ENCODE data around the gene SNRPA.

Gene SNRPA

DNA sequence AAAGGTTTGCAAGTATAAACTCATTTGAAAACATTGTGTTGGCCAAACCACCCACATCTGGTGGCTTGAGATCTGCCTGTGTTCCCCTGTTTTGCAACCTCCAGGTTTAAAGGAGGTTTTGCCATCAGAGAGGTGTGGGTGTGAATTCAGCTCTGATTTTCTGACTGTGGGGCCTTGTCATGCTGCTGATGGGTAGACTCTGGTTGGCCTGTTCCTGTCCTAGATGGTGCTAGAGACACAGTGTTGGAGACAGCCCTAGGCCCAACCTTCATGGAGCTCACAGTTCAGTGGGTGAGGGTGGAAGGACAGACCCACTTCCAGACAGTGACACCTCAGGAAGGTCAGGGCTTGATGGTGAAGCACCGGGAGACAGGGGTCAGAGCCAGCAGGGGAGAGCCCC lies 34.5 kb downstream of the SNRPA start:
- Histone ChIP-seq H3K36me3 (peaks cover 0 to 86% (median 15%) of the 10 kb centered on the region in 11 experiments; a peak in 13 of 22 replicates), H3K9ac (no peak overlapping the region), H3K4me3 (no peak overlapping the region), H3K4me1 (peaks cover 0 to 11% (median 6%) of the 10 kb centered on the region in 10 experiments; a peak in 8 of 20 replicates), H4K20me1 (no peaks in the 10 kb centered on the region), H3K4me2 (no peak overlapping the region), H3K27ac (no peak overlapping the region), H3K9me3 (replicated peaks in 1 of 11) (no peaks in the 10 kb centered on the region), H3K27me3 (no peaks in the 10 kb centered on the region)
- no peak for TF ChIP-seq Cebpa-rat (IDR thresholded peaks at IDR 0.05)

DNA sequence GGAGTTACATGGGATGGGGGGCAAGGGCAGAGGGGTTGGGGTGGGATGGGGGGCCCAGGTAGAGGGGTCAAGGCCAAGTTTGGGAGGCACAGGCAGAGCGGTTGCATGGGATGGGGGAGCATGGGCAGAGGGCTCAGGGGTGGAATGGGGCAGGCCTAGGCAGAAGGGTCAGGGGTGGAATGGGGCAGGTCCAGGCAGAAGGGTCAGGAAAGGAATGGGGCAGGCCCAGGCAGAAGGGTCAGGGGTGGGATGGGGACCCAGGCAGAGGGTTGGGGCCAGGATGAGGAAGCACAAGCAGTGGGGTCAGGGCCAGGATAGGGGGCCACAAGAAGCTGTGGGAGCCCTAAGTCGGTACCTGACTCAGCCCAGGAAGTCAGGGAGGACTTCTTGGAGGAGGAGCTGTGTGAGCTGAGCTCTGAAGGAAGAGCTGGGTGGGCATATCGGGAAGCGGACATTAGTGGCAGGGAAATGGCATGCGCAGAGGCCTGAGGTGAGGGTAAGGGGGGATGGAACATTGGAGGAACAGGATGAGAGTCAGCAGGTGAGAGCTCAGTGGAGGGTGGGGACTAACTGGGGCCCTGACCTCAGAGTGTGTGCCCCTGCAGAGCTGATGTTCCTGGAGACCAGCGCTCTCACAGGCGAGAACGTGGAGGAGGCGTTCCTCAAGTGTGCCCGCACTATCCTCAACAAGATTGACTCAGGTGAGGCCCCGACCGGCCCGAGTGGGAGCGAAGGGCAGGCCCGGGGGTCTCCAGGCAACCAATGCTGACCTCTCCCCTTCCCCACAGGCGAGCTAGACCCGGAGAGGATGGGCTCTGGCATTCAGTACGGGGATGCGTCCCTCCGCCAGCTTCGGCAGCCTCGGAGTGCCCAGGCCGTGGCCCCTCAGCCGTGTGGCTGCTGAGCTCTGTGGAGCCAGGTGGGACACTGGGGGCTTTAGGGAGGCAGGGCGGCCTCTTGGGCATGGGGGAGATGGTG lies 35.3 kb downstream of the SNRPA start:
- Histone ChIP-seq H3K36me3 (peaks cover 0 to 91% (median 15%) of the 10 kb centered on the region in 11 experiments; a peak in 15 of 22 replicates), H3K27ac (no peak overlapping the region), H3K4me2 (no peak overlapping the region), H3K9me3 (replicated peaks in 1 of 11) (no peaks in the 10 kb centered on the region), H3K4me1 (peaks cover 0 to 10% (median 3%) of the 10 kb centered on the region in 10 experiments; a peak in 12 of 20 replicates), H3K9ac (no peak overlapping the region), H3K4me3 (no peak overlapping the region), H3K27me3 (no peaks in the 10 kb centered on the region), H4K20me1 (0 out of 22 replicates have a peak, but pooled peaks cover 0 to 1% (median 0%) of the 10 kb centered on the region in 11 experiments)
- TF ChIP-seq Cebpa-rat (IDR thresholded peaks at IDR 0.05) = no peak

DNA sequence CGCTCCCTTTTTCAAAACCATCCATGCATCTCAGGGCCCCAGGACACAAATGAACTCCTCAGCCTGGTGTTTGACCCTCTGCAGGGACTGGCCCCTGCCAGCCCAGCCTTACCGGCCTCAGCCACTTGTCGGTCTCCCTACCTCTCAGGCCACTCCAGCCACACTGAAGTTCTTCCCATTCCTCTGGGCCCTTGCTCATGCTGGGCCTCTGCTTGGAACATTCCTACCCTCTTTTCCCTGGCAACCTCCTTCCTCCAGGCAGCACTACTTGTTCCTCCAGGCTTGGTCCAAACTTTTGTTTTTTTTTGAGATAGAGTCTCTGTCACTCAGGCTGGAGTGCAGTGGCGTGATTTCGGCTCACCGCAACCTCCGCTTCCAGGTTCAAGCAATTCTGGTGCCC lies 40.3 kb downstream of the SNRPA start:
- Histone ChIP-seq H3K27ac (no peak overlapping the region), H3K4me2 (peak overlapping the region in 3 of 11 experiments; percentile 13 to 22 (median 20); a peak in 6 of 22 replicates), H3K36me3 (peaks cover 0 to 75% (median 18%) of the 10 kb centered on the region in 11 experiments; a peak in 16 of 22 replicates), H4K20me1 (0 out of 22 replicates have a peak, but pooled peaks cover 0 to 4% (median 0%) of the 10 kb centered on the region in 11 experiments), H3K9ac (0 out of 22 replicates have a peak overlapping the region, but pooled peaks of 1 of the 11 experiments have one; percentile 29), H3K4me3 (no peak overlapping the region), H3K9me3 (replicated peaks in 1 of 11) (no peaks in the 10 kb centered on the region), H3K4me1 (peaks cover 0 to 26% (median 16%) of the 10 kb centered on the region in 10 experiments; a peak in 14 of 20 replicates), H3K27me3 (no peaks in the 10 kb centered on the region)
- TF ChIP-seq Cebpa-rat (IDR thresholded peaks at IDR 0.05) = no peak

DNA sequence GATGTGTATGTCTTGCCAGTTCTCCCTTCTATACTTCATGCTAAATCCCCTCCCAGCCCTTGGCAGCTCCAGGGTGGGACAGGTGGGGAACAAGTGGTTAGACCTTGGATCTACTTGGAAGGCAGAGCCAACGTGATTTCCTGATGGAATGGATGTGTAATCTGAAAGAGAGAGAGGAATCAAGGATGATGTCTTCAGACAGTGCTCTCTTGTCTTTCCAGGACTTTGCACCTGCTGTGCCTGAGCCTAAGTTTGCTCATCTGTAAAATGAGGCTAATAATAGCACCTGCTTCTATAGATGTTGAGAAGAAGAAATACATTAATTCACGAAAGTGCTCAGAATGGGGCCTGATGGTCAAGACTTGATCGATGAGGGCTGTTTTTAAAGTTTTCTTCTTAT lies 41.0 kb downstream of the SNRPA start:
- peak overlapping the region in 6 of 11 experiments; percentile 13 to 40 (median 22); a peak in 10 of 22 replicates for H3K4me2 ChIP-seq
- H3K27me3 ChIP-seq = no peaks in the 10 kb centered on the region
- no peak overlapping the region for H3K4me3 ChIP-seq
- H4K20me1 ChIP-seq = 0 out of 22 replicates have a peak, but pooled peaks cover 0 to 4% (median 0%) of the 10 kb centered on the region in 11 experiments
- TF ChIP-seq Cebpa-rat (IDR thresholded peaks at IDR 0.05) = no peak
- no peaks in the 10 kb centered on the region for H3K9me3 ChIP-seq (replicated peaks in 1 of 11)
- peaks cover 0 to 73% (median 19%) of the 10 kb centered on the region in 11 experiments; a peak in 14 of 22 replicates for H3K36me3 ChIP-seq
- H3K9ac ChIP-seq = peak overlapping the region in 2 of 11 experiments; percentile 10 to 13; a peak in 2 of 22 replicates
- H3K27ac ChIP-seq = no peak overlapping the region
- H3K4me1 ChIP-seq = peaks cover 2 to 30% (median 17%) of the 10 kb centered on the region in 10 experiments; a peak in 18 of 20 replicates

DNA sequence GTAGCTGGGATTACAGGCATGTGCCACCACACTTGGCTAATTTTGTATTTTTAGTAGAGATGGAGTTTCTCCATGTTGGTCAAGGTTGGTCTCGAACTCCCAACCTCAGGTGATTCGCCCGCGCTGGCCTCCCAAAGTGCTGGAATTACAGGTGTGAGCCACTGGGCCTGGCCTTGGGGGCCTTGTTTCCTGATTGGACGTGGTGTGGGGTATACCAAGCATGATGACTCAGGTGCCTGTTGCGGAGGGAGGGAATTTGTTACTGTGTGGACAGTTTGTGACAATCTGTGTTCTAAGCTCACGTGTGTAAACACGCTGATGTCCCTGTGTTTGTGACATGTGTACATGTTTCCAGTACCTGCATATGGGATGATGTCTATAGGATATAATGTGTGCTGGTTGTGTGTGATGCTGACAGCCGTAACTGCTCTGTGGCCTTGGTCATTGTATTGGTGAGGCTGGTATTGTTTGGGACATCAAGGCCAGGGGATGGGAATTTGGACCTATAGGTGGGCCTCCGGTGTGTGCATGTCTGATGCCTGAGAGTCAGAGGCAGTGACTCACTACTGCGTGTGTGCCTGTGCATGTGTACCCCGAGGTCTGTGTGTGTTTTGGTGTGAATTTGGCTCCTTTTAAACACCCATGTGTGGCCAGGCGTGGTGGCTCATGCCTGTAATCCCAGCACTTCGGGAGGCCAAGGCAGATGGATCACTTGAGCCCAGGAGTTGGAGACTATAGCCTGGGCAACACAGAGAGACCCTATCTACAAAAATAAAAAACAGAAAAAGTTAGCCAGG lies 46.4 kb downstream of the SNRPA start:
- peak overlapping the region; percentile 45 to 100 (median 63); a peak in 12 of 20 replicates for H3K4me3 ChIP-seq
- no peaks in the 10 kb centered on the region for H3K27me3 ChIP-seq
- peaks cover 36 to 49% (median 42%) of the 10 kb centered on the region in 10 experiments for H3K4me1 ChIP-seq
- peak overlapping the region; percentile 69 to 93 (median 82) for H3K4me2 ChIP-seq
- H3K9ac ChIP-seq = peak overlapping the region; percentile 72 to 97 (median 81)
- H3K36me3 ChIP-seq = peaks cover 13 to 48% (median 21%) of the 10 kb centered on the region in 11 experiments
- no peak for TF ChIP-seq Cebpa-rat (IDR thresholded peaks at IDR 0.05)
- H4K20me1 ChIP-seq = peaks cover 25 to 31% (median 28%) of the 10 kb centered on the region in 11 experiments
- no peaks in the 10 kb centered on the region for H3K9me3 ChIP-seq (replicated peaks in 1 of 11)
- H3K27ac ChIP-seq = peak overlapping the region; percentile 65 to 95 (median 90); a peak in 21 of 22 replicates

DNA sequence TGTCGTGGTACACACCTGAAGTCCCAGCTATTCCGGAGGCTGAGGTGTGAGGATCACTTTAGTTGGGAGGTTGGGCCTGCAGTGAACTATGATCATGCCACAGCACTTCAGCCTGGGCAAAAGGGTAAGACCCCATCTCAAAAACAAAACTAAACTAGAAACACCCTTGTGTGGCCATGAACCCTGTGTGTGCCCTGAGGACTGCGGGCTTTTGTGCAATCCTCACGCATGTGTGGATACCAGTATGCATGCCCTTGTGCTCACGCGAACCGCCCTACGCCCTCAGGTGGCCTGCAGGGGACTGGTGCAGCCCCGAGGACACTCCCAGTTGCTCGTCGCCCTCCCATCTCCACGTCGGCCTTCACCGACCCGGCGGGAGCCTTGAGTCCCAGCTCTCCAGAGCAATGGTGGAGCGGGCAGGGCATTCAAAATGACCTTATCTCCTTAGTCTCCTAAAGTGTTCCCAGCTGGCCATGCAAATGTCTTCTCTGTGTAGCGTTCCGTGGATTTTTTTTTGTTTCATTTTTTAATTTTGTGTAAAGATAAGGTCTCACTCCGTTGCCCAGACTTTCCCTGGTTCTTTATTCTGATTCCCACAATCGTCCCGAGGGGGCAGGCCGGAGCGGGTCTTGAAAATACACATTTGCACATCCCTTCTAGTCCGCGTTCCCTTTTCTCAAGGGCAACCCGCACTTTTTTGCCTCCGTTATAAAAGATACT lies 47.1 kb downstream of the SNRPA start:
- H3K4me2 ChIP-seq = peak overlapping the region; percentile 69 to 93 (median 82)
- H3K4me3 ChIP-seq = peak overlapping the region; percentile 45 to 100 (median 63)
- H4K20me1 ChIP-seq = peaks cover 33 to 38% (median 35%) of the 10 kb centered on the region in 11 experiments
- H3K9me3 ChIP-seq (replicated peaks in 1 of 11) = no peaks in the 10 kb centered on the region
- 0 out of 22 replicates have a peak, but pooled peaks of 1 of the 11 experiments have one; percentile 13 for TF ChIP-seq Cebpa-rat (IDR thresholded peaks at IDR 0.05)
- H3K9ac ChIP-seq = peak overlapping the region; percentile 72 to 97 (median 81)
- peaks cover 44 to 51% (median 48%) of the 10 kb centered on the region in 10 experiments for H3K4me1 ChIP-seq
- peak overlapping the region; percentile 65 to 95 (median 90) for H3K27ac ChIP-seq
- H3K36me3 ChIP-seq = peaks cover 13 to 46% (median 27%) of the 10 kb centered on the region in 11 experiments
- no peaks in the 10 kb centered on the region for H3K27me3 ChIP-seq

DNA sequence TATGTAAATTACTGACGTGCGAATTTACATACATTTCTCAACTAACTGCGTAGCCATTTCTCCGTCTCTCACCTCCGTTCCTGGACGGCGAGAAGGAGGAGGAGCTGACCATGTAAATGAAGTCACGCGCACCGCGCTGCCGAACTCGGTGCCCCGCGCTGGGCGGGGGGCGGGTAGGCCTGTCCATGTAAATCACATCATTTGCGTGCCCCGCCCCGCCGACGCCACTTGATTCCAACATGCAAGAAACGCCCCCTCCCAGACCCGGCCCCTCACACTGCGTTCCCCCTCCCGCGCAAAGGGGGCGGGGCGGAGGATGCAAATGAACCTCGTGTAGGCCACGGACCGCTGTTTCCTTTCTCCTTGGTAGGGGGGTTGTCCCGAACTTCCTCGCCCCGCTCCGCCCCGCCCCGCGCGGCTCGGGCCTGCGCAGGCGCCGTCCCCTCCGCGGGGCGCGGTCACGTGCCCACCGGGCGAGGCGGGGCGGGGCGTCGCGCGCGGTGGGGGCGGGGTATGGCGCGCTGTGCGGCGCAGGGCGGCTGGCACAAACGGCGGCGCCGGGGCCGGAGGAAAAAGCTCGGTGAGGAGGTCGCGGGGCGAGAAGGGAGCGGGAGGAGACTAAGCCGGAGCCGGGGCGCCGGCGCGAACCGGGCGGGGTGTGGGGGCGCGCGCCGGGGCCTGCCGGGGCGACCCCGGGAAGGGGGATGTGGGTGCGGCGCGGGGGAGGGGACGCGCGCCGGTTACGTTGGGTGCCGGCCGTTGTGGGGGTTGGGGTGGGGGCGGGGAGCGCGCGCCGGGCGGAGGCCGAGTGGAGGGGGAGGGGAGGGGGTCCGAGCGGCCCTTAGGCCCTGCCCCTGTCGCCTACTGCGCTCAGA lies 47.9 kb downstream of the SNRPA start, which contains the start of gene EGLN2:
Gene EGLN2, plus strand, starts transcription at position 509 of the 875 bp plus-strand sequence. CDS start 1,382 bp downstream, outside the sequence.
- peaks cover 52 to 59% (median 55%) of the 10 kb centered on the region in 10 experiments for H3K4me1 ChIP-seq
- no peak for TF ChIP-seq Cebpa-rat (IDR thresholded peaks at IDR 0.05)
- H3K4me3 ChIP-seq = peak within 1 kb of the TSS; percentile 86 to 100 (median 95)
- H3K27me3 ChIP-seq = no peaks in the 10 kb centered on the region
- peak within 1 kb of the TSS; percentile 90 to 95 (median 93) for H3K27ac ChIP-seq
- H3K9me3 ChIP-seq (replicated peaks in 1 of 11) = no peaks in the 10 kb centered on the region
- peak within 1 kb of the TSS; percentile 94 to 99 (median 97) for H3K9ac ChIP-seq
- H4K20me1 ChIP-seq = peaks cover 41 to 46% (median 43%) of the 10 kb centered on the region in 11 experiments
- H3K36me3 ChIP-seq = peaks cover 21 to 48% (median 34%) of the 10 kb centered on the region in 11 experiments
- H3K4me2 ChIP-seq = peak within 1 kb of the TSS; percentile 93 to 100 (median 99)

Data from BLaER1 treated with 17β-estradiol and CSF1 and Interleukin-3, amounts not matched to agents 10 nM and 100 nM (cell line).